Keratinocyte (primary cell): ENCODE results near the gene GAGE10. TPM values are rescaled to one million over a fixed set of nuclear protein-coding genes. Genes with fewer than 3 reads are reported as not detected.
"Not testable (repeated sequence)": the region's sequence is repeated elsewhere in the genome, so short reads cannot be mapped to it uniquely, and the experiment has no call there.

Experiments
- DNase-seq: peaks from one replicate; pipeline ENCODE4 v3.0.0-alpha.2; 2011; ENCODE audit warnings: low read depth, missing footprints, low spot score
- FAIRE-seq: peaks from 2 replicates; lab custom pipeline; 2011; peaks lifted over from hg19 to GRCh38; lab: Jason Lieb, UNC
- H2AFZ ChIP-seq: 2 replicates; pipeline ENCODE4 v1.6.0; 2012; ENCODE audit warnings: low read length, control low read depth, inconsistent platforms; ENCODE audit not compliant: control insufficient read depth
- H3K27ac ChIP-seq: 2 replicates; pipeline ENCODE4 v1.5.1; 2011; ENCODE audit warnings: low read length; ENCODE audit not compliant: control insufficient read depth, insufficient read depth
- H3K27me3 ChIP-seq: 3 replicates; pipeline ENCODE4 v1.6.0; 2011; ENCODE audit warnings: low read length; ENCODE audit not compliant: control insufficient read depth, insufficient read depth; ENCODE audit errors: extremely low read depth
- H3K36me3 ChIP-seq, 2 experiments: 2 replicates in 1 of 2; 3 replicates in 1 of 2; pipeline ENCODE4 v1.5.1; 2011; ENCODE audit warnings: low read length in 2 of 2, mild to moderate bottlenecking in 1 of 2; ENCODE audit not compliant: control insufficient read depth in 2 of 2, insufficient read depth in 2 of 2; ENCODE audit errors: extremely low read depth in 1 of 2
- H3K4me1 ChIP-seq: 3 replicates; pipeline ENCODE4 v1.5.1; 2011; ENCODE audit warnings: low read length; ENCODE audit not compliant: control insufficient read depth, insufficient read depth; ENCODE audit errors: extremely low read depth
- H3K4me2 ChIP-seq: 3 replicates; pipeline ENCODE4 v1.6.0; 2011; ENCODE audit warnings: low read depth, low read length; ENCODE audit not compliant: control insufficient read depth, insufficient read depth; ENCODE audit errors: extremely low read depth
- H3K4me3 ChIP-seq, 3 experiments: fragments of 200-600 bp in 1 of 3; sonication (generic) in 1 of 3; 2 replicates in 2 of 3; 3 replicates in 1 of 3; pipeline ENCODE4 v1.5.1; 2011 to 2016; ENCODE audit warnings: low read length in 3 of 3, mild to moderate bottlenecking in 3 of 3, control low read depth in 2 of 3, inconsistent platforms in 1 of 3, low read depth in 1 of 3, mixed read lengths in 1 of 3, mixed run types in 1 of 3, moderate library complexity in 1 of 3; ENCODE audit not compliant: control insufficient read depth in 2 of 3, insufficient read depth in 2 of 3; ENCODE audit errors: extremely low read depth in 1 of 3
- H3K79me2 ChIP-seq: 2 replicates; pipeline ENCODE4 v1.6.0; 2012; ENCODE audit warnings: low read length; ENCODE audit not compliant: control insufficient read depth, insufficient read depth
- H3K9ac ChIP-seq: 3 replicates; pipeline ENCODE4 v1.6.0; 2011; ENCODE audit warnings: low read length; ENCODE audit not compliant: control insufficient read depth, insufficient read depth; ENCODE audit errors: extremely low read depth
- H3K9me1 ChIP-seq: 3 replicates; pipeline ENCODE4 v1.6.0; 2011; ENCODE audit warnings: low read length; ENCODE audit not compliant: control insufficient read depth, insufficient read depth; ENCODE audit errors: extremely low read depth
- H3K9me3 ChIP-seq: 2 replicates; pipeline ENCODE4 v1.5.1; 2012; ENCODE audit warnings: low read depth, low read length; ENCODE audit not compliant: control insufficient read depth
- H4K20me1 ChIP-seq: 3 replicates; pipeline ENCODE4 v1.6.0; 2011; ENCODE audit warnings: low read length; ENCODE audit not compliant: control insufficient read depth, insufficient read depth; ENCODE audit errors: extremely low read depth
- CTCF ChIP-seq, 3 experiments: IDR thresholded peaks in 1 of 3; conservative IDR thresholded peaks in 1 of 3; optimal IDR thresholded peaks in 1 of 3; 2 replicates in 2 of 3; 3 replicates in 1 of 3; pipeline versions ENCODE3 to v1.5.1; 2011; ENCODE audit warnings: low read length in 3 of 3, mild to moderate bottlenecking in 3 of 3, moderate library complexity in 2 of 3, control low read depth in 1 of 3, inconsistent platforms in 1 of 3; ENCODE audit not compliant: insufficient read depth in 2 of 3; ENCODE audit errors: extremely low read depth in 1 of 3
- EZH2 ChIP-seq: IDR thresholded peaks from one replicate; pipeline ENCODE4 v1.6.1; 2012; ENCODE audit warnings: inconsistent platforms, mild to moderate bottlenecking, low read length, moderate library complexity
- dilution Hi-C: fragments of 300-500 bp; cut with MboI; formaldehyde crosslinking; loops from one replicate; pipeline ENCODE4 v1.7.0; 2020; ENCODE audit warnings: low sequenced_read_pairs; ENCODE audit not compliant: extremely low pct_ligation_motif_present
- polyA plus RNA-seq, 5 experiments: library from polyadenylated mRNA; depleted of rRNA in 3 of 5; stranded (reverse) in 3 of 5; stranded (forward) in 1 of 5; unstranded in 1 of 5; fragments of >200 nt; gene quantifications; 1 replicate in 1 of 5; 2 replicates in 3 of 5; 3 replicates in 1 of 5; pipeline versions ENCODE4 v1.2.1 to v1.2.3, GENCODE V29; 2011 to 2012; ENCODE audit warnings: missing spikeins in 2 of 5, low read depth in 1 of 5, low replicate concordance in 1 of 5

The GAGE10 gene
- polyA plus RNA-seq, 1 donor (not counting 4 experiments of a cell fraction or from before 2014, with no cell fraction given) = not detected

- H3K9me3 ChIP-seq = no peaks in the 10 kb centered on the region
- no peak overlapping the region for H3K27ac ChIP-seq
- TF ChIP-seq CTCF (optimal IDR thresholded peaks at IDR 0.05 in 1 of 3, IDR thresholded peaks at IDR 0.05 in 1 of 3, conservative IDR thresholded peaks at IDR 0.05 in 1 of 3; ENCODE audit: extremely low read depth in 1 of 3, insufficient read depth in 2 of 3, low read length in 3 of 3) = no peak
- TF ChIP-seq EZH2 = no peak
- H3K4me2 ChIP-seq = no peak overlapping the region
- H3K4me1 ChIP-seq = no peaks in the 10 kb centered on the region
- dilution Hi-C loops = no loop called here
- no peaks in the 10 kb centered on the region for H3K27me3 ChIP-seq
- no peak for DNase-seq
- H3K9ac ChIP-seq = no peak overlapping the region
- H2AFZ ChIP-seq = no peak overlapping the region
- no peaks in the 10 kb centered on the region for H3K36me3 ChIP-seq
- FAIRE-seq = no peak
- no peaks in the 10 kb centered on the region for H3K9me1 ChIP-seq
- no peak overlapping the region for H3K4me3 ChIP-seq
- no peaks in the 10 kb centered on the region for H3K79me2 ChIP-seq
- H4K20me1 ChIP-seq = no peaks in the 10 kb centered on the region
Measured at GRCh38 chrX:49300703-49301102, 2.7 kb upstream of the GAGE10 start.

- H3K4me3 ChIP-seq, H3K9ac ChIP-seq, H3K9me3 ChIP-seq, H2AFZ ChIP-seq, H3K27ac ChIP-seq, FAIRE-seq, H3K27me3 ChIP-seq, H3K36me3 ChIP-seq, H3K9me1 ChIP-seq, H3K79me2 ChIP-seq, H3K4me2 ChIP-seq, DNase-seq, dilution Hi-C loops, H4K20me1 ChIP-seq: not testable (repeated sequence)
- peaks cover 11% of the 10 kb centered on the region for H3K4me1 ChIP-seq
Measured at GRCh38 chrX:49307775-49308174, 4.3 kb downstream of the GAGE10 start.

GRCh38 chrX:49308604-49309269, 5.3 kb downstream of the GAGE10 start:
- Histone ChIP-seq H3K27ac (no peak overlapping the region), H3K27me3 (no peaks in the 10 kb centered on the region), H3K36me3 (no peaks in the 10 kb centered on the region), H2AFZ (peak overlapping the region; percentile 83), H3K79me2 (no peaks in the 10 kb centered on the region), H3K9ac (no peak overlapping the region), H3K9me3 (no peaks in the 10 kb centered on the region), H4K20me1 (no peaks in the 10 kb centered on the region), H3K4me2 (peak overlapping the region; percentile 79), H3K4me1 (peaks cover 11% of the 10 kb centered on the region), H3K9me1 (no peaks in the 10 kb centered on the region), H3K4me3 (peak overlapping the region in 2 of 3 experiments; percentile 49 to 51)
- dilution Hi-C loops = no loop called here
- TF ChIP-seq EZH2 (no peak), CTCF (optimal IDR thresholded peaks at IDR 0.05 in 1 of 3, IDR thresholded peaks at IDR 0.05 in 1 of 3, conservative IDR thresholded peaks at IDR 0.05 in 1 of 3; ENCODE audit: extremely low read depth in 1 of 3, insufficient read depth in 2 of 3, low read length in 3 of 3) (no peak)
- no peak for FAIRE-seq
- DNase-seq = no peak
